GM19193 (cell line): Measurements from ENCODE around the gene CCK.

ENCODE experiments used
- POLR2A ChIP-seq: IDR thresholded peaks from 4 replicates; pipeline ENCODE4 v1.6.1; 2011; ENCODE audit not compliant: insufficient read depth, insufficient read length; ENCODE audit errors: extremely low read depth

CCK gene

GRCh38 chr3:42256135-42256819 lies 9.7 kb downstream of the CCK start:
- TF ChIP-seq POLR2A: no peak

DNA sequence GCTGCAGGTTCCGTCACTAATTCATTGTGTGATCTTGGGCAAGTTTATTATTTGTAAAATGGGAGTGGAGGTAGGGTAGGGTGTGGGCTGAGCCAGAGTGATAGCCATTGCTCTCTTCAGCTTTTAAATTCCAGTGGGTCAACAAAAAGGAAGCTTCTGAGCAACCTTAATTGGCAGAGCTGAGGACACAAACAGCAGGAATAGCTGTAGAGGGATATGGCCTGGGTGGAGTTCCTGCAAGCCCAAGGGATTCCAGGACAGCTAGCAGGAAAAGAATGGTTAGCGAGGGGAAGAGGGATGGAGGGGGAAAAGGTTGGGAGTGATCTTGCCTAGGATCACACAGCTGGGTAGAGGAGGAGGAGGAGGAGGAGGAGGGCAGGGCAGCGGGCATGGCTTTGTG lies 11.4 kb downstream of the CCK start:
- no peak for TF ChIP-seq POLR2A

GRCh38 chr3:42250761-42251160 lies 15.2 kb downstream of the CCK start:
- TF ChIP-seq POLR2A: no peak

DNA sequence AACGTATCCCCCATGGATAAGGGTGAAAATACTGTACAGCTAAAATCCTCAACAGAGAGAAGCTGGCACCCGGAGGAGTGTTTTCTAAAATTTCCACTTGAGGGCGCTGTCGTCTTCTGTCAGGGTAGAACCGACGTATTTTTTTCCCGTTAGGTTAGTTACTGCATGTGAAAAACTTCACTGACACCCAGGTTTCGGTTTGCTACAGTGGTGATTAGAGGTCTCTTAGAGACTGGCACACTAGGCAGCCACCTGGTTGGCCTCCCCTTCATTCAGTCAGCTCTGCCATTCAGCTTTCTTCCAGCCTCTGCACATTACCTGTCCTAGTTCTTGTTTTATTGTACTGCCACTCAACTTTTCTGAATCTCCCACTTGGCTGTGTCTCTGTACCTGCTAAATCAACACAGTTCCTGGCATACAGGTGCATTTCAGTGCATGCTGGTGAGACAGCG lies 18.4 kb downstream of the CCK start:
- TF ChIP-seq POLR2A: no peak

DNA sequence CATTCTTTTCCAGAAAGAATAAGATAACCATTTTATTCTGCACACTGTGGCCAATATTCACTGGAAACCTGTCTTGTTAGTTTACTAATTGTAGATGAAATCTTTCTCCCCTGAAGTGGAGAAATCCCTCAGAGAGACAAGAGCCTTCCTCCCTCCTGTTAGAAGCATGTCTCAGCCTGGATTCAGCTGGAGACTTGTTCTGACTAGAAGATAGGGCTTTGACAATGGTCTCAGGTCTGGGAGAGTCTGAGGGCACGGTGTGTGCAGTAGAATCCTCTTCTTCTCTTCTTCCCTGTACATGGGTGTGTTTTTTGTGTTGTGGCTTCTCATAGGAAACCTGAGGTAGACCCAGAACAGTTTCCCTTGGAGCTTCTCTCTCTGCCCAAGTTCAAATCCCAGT lies 19.9 kb downstream of the CCK start:
- TF ChIP-seq POLR2A: no peak

DNA sequence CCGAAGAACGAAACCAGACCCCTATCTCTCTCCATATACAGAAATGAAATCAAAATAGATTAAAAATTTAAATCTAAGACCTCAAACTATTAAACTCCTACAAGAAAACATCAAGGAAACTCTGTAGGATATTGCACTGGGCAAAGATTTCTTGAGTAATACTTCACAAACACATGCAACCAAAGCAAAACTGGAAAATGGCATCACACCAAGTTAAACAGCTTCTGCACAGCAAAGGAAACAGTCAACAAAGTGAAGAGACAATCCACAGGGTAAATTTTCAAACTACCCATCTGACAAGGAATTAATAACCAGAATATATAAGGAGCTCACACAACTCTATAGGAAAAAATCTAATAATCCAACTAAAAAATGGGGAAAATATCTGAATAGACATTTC lies 29.4 kb downstream of the CCK start:
- TF ChIP-seq POLR2A: no peak

DNA sequence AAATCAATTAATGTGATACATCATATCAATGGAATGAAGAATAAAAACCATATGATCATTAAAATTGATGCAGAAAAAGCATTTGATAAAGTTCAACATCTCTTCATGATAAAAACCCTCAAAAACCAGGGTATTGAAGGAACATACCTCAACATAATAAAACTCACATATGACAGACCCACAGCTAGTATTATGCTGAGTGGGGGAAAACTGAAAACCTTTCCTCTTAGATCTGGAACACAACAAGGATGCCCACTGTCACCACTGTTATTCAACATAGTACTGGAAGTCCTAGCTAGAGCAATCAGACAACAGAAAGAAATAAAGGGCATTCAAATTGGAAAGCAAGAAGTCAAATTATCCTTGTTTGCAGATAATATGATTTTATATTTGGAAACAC lies 30.5 kb downstream of the CCK start:
- TF ChIP-seq POLR2A: no peak

DNA sequence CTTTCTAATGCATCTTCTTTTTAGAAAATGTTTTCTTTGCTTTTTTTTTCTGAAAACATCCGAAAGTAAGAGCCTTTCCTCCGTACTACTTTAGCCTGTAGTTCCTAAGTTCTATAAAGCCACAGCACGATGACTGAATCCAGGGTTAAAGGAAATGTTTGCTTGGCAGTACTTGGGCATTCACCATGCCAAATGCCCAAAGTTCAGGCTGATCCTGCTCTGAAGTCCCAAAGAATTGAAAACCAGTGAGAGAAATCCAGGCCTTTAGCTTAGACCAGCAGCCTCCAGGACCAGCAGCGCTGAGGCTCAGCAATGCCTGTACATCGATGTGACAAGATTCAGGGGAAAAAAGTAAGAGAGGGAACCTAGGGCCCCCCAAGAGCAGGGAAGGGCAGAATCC lies 35.1 kb downstream of the CCK start:
- TF ChIP-seq POLR2A: no peak

DNA sequence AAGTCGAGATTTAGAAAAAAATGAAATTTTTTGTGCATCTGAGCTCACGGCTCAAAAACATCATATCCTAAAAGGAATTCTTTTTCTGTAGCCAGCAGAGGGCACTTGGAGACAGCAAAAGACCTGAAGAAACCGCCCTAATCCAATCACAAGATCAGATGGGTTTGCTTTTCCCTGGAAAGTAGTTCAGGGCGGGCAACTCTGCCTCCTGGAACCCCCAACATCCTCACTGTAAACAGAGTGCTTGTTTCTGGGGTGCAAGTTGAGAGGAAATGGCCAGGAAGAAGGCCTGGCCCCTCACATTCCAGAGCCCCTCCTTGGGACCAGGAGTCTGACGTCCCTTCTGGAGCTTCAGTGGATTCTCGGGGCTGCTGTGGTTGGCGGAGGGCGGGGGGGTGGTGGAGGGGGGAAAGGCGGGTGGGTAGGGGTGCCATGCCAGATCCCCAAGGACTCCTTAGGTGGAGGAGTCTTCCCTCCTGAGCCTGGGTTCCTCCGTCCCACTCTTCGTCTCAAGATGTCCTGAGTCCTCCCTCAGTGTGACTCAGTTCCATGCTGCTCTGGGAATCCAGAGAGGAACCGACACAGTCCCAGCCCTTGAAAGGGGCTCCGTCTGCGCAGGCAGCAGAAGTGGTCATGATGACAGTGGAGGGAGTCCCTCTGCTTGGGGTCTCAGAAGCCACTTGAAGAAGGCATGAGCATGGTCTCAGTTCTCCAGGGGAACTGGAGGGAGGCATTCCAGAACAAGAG lies 35.9 kb downstream of the CCK start:
- TF ChIP-seq POLR2A: no peak

GRCh38 chr3:42229266-42229941 lies 36.6 kb downstream of the CCK start:
- no peak for TF ChIP-seq POLR2A

GRCh38 chr3:42228796-42229195 lies 37.2 kb downstream of the CCK start:
- no peak for TF ChIP-seq POLR2A

DNA sequence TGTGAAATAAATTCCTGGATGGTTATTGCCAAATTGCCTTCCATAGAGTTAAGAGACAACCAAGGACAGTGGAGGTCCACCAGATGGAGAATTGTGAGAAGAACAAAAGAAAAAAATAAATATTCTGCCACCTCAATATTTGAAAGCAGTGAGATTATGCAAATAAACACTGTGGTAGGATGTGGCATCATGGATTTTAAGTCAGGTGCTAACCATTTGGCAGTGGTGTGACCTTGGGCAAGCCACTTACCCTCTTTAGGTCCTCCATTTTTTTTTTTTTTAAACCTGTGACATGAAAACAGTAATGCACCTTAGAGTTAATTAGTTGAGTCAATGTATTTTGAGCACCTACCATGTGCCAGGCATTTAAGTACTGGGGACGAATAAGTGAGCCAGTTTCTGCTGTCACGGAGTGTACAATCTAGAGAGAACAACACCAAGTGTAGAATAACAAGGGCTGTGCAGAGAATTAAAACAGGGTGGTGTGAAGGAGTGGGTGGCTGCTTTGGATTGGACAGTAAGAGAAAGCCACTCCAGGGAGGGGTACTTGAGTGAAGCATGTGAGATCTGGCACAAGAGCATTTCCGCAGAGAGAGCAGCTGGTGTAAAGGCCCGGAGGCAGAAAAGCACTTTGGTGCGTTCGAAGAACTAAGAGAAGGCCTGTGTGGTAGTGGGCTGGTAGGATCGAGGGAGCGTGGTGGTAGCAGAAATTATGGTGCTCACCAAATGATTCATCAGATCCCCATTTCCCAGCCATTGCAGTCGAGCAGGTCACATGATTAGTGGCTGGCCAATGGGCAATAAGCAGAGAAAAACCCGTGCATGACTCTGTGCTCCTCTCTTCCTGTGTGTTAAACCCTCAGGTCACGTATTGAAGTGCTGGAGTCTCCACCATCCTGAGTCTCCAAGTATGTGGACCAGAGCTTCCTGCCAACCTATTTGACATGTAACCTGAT lies 39.2 kb downstream of the CCK start:
- TF ChIP-seq POLR2A: no peak

DNA sequence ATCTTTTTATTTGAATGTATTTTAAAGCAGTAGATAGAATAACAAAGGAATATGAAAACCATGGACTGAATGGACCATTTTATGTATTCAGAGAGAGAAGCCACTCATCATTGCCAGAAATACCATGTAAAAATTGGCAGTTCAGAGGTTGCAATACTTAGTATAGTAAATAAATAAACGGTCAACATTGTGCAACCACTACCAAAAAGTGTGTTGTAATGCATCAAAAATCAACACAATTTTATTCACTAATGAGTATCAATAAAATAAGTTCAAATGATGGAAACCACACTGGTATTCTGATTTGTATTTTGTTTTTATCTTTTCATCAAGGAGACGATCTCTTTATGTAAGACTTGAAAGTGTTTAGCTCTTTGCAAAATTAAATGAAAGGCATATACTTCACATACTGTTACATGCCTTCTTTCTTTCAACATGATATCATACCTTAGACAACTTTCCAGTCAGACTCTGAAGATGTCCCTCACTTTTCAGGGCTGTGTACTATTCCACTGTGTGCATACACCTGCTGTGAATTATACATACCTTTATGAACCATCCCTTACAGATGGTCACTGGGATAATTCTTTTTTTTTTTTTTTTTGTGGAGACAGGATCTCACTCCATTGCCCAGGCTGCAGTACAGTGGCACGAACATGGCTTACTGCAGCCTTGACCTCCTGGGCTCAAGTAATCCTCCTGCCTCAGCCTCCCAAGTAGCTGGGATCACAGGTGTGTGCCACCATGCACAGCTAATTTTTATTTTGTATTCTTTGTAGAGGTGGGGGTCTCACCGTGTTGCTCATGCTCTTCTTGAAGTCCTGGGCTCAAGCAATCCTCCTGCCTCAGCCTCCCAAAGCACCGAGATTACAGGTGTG lies 40.3 kb downstream of the CCK start:
- no peak for TF ChIP-seq POLR2A
